ENCODE measurements around the gene SLIT3.

SLIT3 gene

DNA sequence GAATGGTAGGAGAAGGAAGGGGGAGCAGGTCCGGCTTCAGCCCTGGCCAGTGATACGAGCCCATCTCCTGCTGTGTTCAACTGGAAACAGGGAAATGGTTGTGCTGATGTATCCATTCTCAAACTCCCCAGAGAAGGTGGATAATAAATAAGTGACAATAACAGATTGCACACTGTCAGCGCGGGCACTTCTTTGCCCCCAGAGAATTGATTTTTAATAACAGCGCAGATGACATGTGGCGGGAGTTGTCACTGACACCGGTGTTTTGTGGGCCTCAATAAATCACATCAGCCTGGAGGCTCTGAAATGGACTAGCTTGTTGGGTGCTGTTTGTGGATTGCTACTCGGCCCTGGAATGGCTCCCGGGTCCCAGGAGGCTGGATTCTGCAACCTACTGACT lies 580.4 kb downstream of the SLIT3 start:
- H3K27me3 Mint-ChIP-seq: no peaks in the 10 kb centered on the region
- H3K9me3 Mint-ChIP-seq: no peaks in the 10 kb centered on the region
- no peaks in the 10 kb centered on the region for H3K36me3 Mint-ChIP-seq
- CTCF ChIA-PET: no interaction called here
- no peak overlapping the region for H3K27ac Mint-ChIP-seq
- no peaks in the 10 kb centered on the region for H3K4me1 Mint-ChIP-seq
- no peak for DNase-seq
- no peak overlapping the region for H3K4me3 Mint-ChIP-seq

DNA sequence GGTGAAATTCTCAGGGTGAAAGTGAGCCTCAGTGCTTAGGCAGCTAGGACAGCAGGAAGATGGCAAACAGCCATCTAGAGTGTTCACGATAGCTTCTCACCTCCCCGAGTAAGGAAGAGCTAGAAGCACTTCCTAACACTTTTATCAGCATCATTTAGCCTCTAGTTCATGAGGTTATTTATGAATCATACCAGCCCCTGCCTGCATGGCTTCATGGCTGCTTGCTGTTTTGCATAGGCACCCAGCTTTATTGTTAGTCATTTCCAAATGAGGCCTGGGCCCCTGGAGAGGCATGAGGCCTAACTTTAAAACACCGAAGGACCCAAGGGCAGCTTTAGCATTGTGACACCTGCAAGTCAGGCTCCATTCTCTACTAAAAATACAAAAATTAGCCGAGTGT lies 586.9 kb downstream of the SLIT3 start:
- Mint-ChIP-seq H3K9me3 (no peaks in the 10 kb centered on the region), H3K27ac (no peak overlapping the region), H3K36me3 (no peaks in the 10 kb centered on the region), H3K4me1 (no peaks in the 10 kb centered on the region), H3K4me3 (no peak overlapping the region), H3K27me3 (peaks cover 4% of the 10 kb centered on the region)
- no peak for DNase-seq
- CTCF ChIA-PET: no interaction called here

- Mint-ChIP-seq H3K9me3 (no peaks in the 10 kb centered on the region), H3K36me3 (no peaks in the 10 kb centered on the region), H3K4me1 (no peaks in the 10 kb centered on the region), H3K27me3 (peaks cover 4% of the 10 kb centered on the region), H3K4me3 (no peak overlapping the region), H3K27ac (no peak overlapping the region)
- CTCF ChIA-PET: no interaction called here
- no peak for DNase-seq
Observed at GRCh38 chr5:168713051-168713450, 587.9 kb downstream of the SLIT3 start.

GRCh38 chr5:168712280-168712924 lies 588.5 kb downstream of the SLIT3 start:
- H3K9me3 Mint-ChIP-seq: no peaks in the 10 kb centered on the region
- CTCF ChIA-PET: no interaction called here
- no peak for DNase-seq

GRCh38 chr5:168710706-168711105 lies 590.2 kb downstream of the SLIT3 start:
- Mint-ChIP-seq H3K9me3 (no peaks in the 10 kb centered on the region), H3K27ac (no peak overlapping the region), H3K36me3 (no peaks in the 10 kb centered on the region), H3K4me1 (no peaks in the 10 kb centered on the region), H3K27me3 (peaks cover 4% of the 10 kb centered on the region), H3K4me3 (no peak overlapping the region)
- DNase-seq: no peak
- CTCF ChIA-PET: interaction anchor here (0.6 kb wide), 1 partner anchor 491 kb away, joined by 3 read pairs; no protein-coding TSS in a partner anchor

More at GRCh38 chr5:168712280-168712924, 588.5 kb downstream of the SLIT3 start:
- H3K36me3 Mint-ChIP-seq: no peaks in the 10 kb centered on the region
- H3K4me1 Mint-ChIP-seq: no peaks in the 10 kb centered on the region
- no peak overlapping the region for H3K27ac Mint-ChIP-seq
- peaks cover 4% of the 10 kb centered on the region for H3K27me3 Mint-ChIP-seq
- no peak overlapping the region for H3K4me3 Mint-ChIP-seq

DNA sequence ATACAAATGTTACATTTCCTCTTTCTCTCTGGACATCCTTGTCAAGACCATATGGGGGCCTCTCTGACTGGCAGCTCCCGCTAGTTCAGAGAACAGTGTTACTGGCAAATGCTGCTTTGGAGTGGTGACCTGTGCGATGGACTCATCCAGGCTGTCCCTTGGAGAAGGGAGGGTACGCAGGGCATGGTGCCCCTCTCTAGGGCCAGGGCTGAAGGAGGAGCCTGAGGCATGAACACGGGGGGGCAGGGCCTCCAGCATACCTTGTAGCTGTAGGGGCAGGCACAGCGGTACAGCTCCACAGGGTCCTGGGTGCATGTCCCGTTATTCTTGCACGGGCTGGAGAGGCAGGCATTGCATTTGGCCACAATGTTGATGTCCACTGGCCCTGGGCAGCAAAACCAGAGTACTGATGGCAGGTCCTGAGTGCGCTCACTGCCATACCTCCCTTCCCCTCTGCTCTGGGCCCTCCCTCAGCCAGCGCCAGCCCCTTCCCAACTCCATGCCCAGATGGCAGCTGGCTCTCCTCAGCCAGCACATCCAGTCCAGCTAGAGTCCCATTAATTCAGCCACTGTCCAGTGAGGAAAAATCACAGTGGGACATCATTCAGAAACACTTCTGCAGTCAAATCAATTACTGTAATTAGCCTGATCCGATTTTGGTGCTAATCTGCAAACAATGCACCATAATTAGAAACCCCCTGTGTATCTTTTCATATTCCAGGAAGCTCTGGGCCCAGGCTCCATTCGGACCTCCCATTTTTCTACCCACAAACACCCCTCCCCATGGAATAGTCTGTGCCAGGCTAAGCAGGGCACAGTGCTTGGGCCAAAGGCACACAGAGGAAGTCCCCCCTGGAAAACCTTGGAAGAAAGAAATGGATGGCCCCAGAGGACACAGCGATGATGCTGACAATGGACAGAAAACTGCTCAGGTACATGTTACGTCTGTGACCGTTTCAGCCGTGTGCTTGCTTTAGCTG lies 592.9 kb downstream of the SLIT3 start:
- CTCF ChIA-PET: interaction anchor here (1.0 to 1.1 kb wide), 2 partner anchors 239 to 873 kb away, joined by 3 read pairs; no protein-coding TSS in a partner anchor
- Mint-ChIP-seq H3K9me3 (no peaks in the 10 kb centered on the region), H3K27me3 (no peaks in the 10 kb centered on the region), H3K36me3 (no peaks in the 10 kb centered on the region), H3K27ac (no peak overlapping the region), H3K4me1 (no peaks in the 10 kb centered on the region), H3K4me3 (no peak overlapping the region)
- no peak for DNase-seq

DNA sequence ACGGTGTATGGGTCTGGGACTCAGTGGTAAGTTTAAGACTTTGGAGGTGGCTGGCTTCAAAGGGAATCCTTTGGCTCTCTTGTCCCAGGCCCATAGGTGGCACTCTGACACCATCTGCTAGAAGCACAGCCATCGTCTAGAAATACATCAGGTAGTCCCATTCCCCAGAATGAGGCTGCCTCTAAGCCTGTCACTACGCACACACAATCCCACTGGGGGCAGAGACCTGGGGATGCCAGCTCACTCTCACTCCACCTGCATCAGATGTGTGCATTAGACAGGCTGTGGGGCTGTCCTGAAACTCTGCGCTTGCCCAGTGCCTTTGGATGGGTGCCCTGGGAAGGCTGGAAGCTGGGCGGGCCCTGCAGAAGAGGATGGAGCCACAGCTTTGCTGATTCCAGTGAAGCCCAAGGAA lies 594.3 kb downstream of the SLIT3 start:
- Mint-ChIP-seq H3K27ac (no peak overlapping the region), H3K4me1 (no peaks in the 10 kb centered on the region), H3K9me3 (no peaks in the 10 kb centered on the region), H3K27me3 (no peaks in the 10 kb centered on the region), H3K36me3 (no peaks in the 10 kb centered on the region), H3K4me3 (no peak overlapping the region)
- CTCF ChIA-PET: interaction anchor here (1.0 to 1.7 kb wide), 3 partner anchors 241 to 876 kb away, joined by 3 to 7 read pairs (median 5); no protein-coding TSS in a partner anchor
- DNase-seq: peak; percentile 38

- DNase-seq: no peak
- Mint-ChIP-seq H3K36me3 (no peaks in the 10 kb centered on the region), H3K27ac (no peak overlapping the region), H3K4me3 (no peak overlapping the region), H3K9me3 (no peaks in the 10 kb centered on the region), H3K4me1 (no peaks in the 10 kb centered on the region), H3K27me3 (no peaks in the 10 kb centered on the region)
- CTCF ChIA-PET: interaction anchor here (1.3 to 1.6 kb wide), 2 partner anchors 599 to 876 kb away, joined by 4 to 7 read pairs; no protein-coding TSS in a partner anchor
Observed at GRCh38 chr5:168705321-168705720, 595.6 kb downstream of the SLIT3 start.

DNA sequence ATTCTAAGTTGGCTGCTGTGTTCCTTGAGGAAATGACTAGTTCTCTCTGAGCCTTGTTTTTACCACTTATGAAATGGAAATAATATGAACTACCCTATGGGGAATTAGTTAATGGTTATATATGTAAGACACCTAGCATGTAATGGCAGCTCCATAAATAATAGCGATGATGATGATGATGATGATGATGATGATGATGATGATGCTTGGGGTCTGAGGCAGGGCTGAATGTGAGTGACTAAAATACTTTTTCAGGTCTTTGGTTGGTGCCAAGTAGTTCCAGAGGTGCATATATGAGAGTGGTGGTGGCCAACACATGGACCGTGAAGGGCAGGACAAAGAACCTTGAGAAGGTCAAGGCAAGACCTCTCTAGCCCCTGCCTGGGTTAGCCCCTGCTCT lies 598.4 kb downstream of the SLIT3 start:
- H3K4me3 Mint-ChIP-seq: no peak overlapping the region
- CTCF ChIA-PET: no interaction called here
- DNase-seq: no peak

DNA sequence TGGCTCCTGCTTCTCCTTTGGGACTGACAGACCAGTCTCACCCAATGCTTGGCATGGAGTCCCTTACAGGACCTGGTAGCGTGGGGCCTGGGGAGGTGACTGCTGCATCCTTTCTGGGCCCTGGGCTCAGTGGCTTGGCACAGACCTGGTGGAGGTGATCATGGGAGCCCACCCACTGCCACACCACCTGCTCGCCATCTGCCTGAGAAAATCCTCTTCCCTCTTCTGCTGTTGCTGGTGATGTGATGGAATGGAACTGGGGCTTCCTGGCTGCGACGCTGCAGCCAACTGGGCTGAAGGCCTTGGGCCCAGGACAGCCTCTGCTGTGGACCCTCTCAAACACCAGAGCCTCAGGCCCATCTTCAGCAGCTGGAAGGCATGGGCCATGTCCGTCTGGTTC lies 599.3 kb downstream of the SLIT3 start:
- no peak overlapping the region for H3K4me3 Mint-ChIP-seq
- no peak overlapping the region for H3K27ac Mint-ChIP-seq
- CTCF ChIA-PET: no interaction called here
- H3K27me3 Mint-ChIP-seq: peaks cover 8% of the 10 kb centered on the region
- H3K9me3 Mint-ChIP-seq: no peaks in the 10 kb centered on the region
- no peaks in the 10 kb centered on the region for H3K4me1 Mint-ChIP-seq
- no peak for DNase-seq
- no peaks in the 10 kb centered on the region for H3K36me3 Mint-ChIP-seq

More for the DNA sequence above, 598.4 kb downstream of the SLIT3 start:
- Mint-ChIP-seq H3K27me3 (peaks cover 8% of the 10 kb centered on the region), H3K36me3 (no peaks in the 10 kb centered on the region), H3K27ac (no peak overlapping the region), H3K4me1 (no peaks in the 10 kb centered on the region), H3K9me3 (no peaks in the 10 kb centered on the region)

DNA sequence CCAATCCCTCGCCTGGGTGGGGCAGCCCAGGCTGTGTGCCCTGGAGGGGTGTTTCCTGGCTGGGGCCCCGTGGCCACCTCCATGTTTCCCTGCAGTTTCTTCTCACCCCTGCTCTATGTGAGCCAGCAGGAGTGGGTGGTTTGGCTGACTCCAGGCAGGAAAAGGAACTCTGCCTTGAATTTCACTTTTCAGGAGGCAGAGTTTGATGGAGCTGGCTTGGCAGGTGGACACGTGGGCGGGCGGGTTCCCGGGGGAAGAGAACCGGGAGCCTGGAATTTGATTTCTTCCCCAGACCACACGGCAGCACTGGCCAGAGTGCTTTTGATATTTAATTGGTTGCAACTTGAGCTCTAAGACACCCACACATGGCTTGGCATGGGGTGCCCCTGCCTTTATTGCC lies 601.9 kb downstream of the SLIT3 start:
- no peaks in the 10 kb centered on the region for H3K4me1 Mint-ChIP-seq
- CTCF ChIA-PET: interaction anchor here (1.3 kb wide), 1 partner anchor 19 kb away, joined by 3 read pairs; no protein-coding TSS in a partner anchor
- DNase-seq: no peak

GRCh38 chr5:168697034-168697720 lies 603.8 kb downstream of the SLIT3 start:
- no peak overlapping the region for H3K4me3 Mint-ChIP-seq
- no peak overlapping the region for H3K27ac Mint-ChIP-seq
- CTCF ChIA-PET: interaction anchor here (1.0 to 1.2 kb wide), 2 partner anchors 9 to 17 kb away, joined by 3 read pairs; no protein-coding TSS in a partner anchor
- H3K27me3 Mint-ChIP-seq: peaks cover 17% of the 10 kb centered on the region
- H3K9me3 Mint-ChIP-seq: no peaks in the 10 kb centered on the region
- no peaks in the 10 kb centered on the region for H3K36me3 Mint-ChIP-seq
- H3K4me1 Mint-ChIP-seq: no peaks in the 10 kb centered on the region
- DNase-seq: no peak

More for the DNA sequence above, 601.9 kb downstream of the SLIT3 start:
- no peak overlapping the region for H3K4me3 Mint-ChIP-seq
- no peaks in the 10 kb centered on the region for H3K9me3 Mint-ChIP-seq
- H3K27me3 Mint-ChIP-seq: peaks cover 16% of the 10 kb centered on the region
- no peak overlapping the region for H3K27ac Mint-ChIP-seq
- H3K36me3 Mint-ChIP-seq: no peaks in the 10 kb centered on the region

DNA sequence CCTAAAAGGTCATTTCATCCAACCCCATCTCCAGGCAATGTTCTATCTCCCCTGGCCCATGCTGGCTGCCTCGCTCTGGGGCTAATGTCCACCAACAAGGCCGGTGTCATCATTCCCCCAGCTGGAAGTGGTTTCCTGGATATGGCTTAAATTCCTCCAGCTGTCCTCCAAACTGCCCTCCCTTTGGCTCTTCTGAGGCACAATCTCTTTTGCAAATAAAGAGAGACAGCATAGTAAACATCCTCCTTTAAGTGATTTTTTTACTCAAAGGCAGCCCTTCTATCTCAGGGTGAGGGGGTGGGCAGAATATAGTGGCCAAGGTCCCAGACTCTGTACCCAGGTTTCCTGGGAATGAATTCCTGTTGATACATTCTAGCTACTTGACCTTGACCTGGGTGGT lies 604.3 kb downstream of the SLIT3 start:
- Mint-ChIP-seq H3K4me1 (no peaks in the 10 kb centered on the region), H3K27ac (no peak overlapping the region), H3K27me3 (peaks cover 23% of the 10 kb centered on the region), H3K9me3 (no peaks in the 10 kb centered on the region), H3K36me3 (no peaks in the 10 kb centered on the region), H3K4me3 (no peak overlapping the region)
- CTCF ChIA-PET: interaction anchor here (0.7 to 1.0 kb wide), 2 partner anchors 9 to 1097 kb away, joined by 3 read pairs; no protein-coding TSS in a partner anchor
- no peak for DNase-seq

DNA sequence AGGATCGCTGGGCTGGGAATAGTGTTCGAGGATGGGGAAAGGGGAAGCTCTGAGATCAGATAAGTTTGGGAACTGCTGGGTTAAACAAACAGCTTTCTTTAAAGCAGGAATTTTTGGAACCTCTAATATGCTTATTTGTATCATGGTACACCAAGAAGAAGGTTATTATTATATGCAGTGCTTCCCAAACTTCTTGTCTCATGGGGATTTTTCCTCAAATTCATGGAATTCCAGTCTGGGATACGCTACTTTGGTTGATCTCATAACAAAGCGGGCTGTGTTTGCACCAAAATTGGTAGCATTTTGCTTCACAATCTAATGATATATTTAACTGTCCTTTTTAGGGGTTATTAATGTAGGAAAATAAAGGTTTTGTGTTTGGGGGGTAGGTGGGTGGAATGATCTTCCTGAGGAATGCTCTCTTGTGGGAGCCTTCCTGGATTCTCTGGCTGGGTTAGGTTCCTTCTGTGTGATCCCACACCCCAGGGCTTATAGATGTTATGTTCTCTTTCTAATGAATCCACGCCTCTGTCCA lies 605.6 kb downstream of the SLIT3 start:
- H3K36me3 Mint-ChIP-seq: no peaks in the 10 kb centered on the region
- no peak overlapping the region for H3K27ac Mint-ChIP-seq
- H3K9me3 Mint-ChIP-seq: no peaks in the 10 kb centered on the region
- peaks cover 30% of the 10 kb centered on the region for H3K27me3 Mint-ChIP-seq
- CTCF ChIA-PET: no interaction called here
- no peak for DNase-seq
- no peaks in the 10 kb centered on the region for H3K4me1 Mint-ChIP-seq
- no peak overlapping the region for H3K4me3 Mint-ChIP-seq

All from activated naive CD4-positive, alpha-beta T cell treated with anti-CD3 and anti-CD28 coated beads, Interleukin-2, amount 10 ng/mL, durations not matched to agents 7 days and 5 days (primary cell).